ENCODE measurements around the gene MARCOL. TPM values are rescaled to one million over a fixed set of nuclear protein-coding genes. Genes with fewer than 3 reads are reported as not detected.

MARCOL gene
- total and polyA plus RNA-seq, 9 of the 15 experiments (the other 6 are each of a cell fraction or from before 2014, with no cell fraction given) = not detected

- no peak for ATAC-seq
- no peak for DNase-seq (ENCODE audit: extremely low read depth in 1 of 4, low spot score in 3 of 4)
- Histone ChIP-seq H3K79me2 (ENCODE audit: control insufficient read depth, insufficient read depth, low read length) (no peaks in the 10 kb centered on the region), H2AFZ (ENCODE audit: low read depth, low read length) (no peak overlapping the region), H3K36me3 (ENCODE audit: control insufficient read depth, insufficient read depth, low read length) (no peaks in the 10 kb centered on the region), H3K9me3 (replicated peaks; ENCODE audit: control insufficient read depth, insufficient read depth, low read depth, low read length) (no peaks in the 10 kb centered on the region), H3K9ac (ENCODE audit: insufficient read depth in 1 of 2, low read depth in 2 of 2, low read length in 2 of 2) (no peak overlapping the region), H3K4me2 (ENCODE audit: insufficient read depth, low read length) (no peak overlapping the region), H3K4me1 (replicated peaks in 1 of 2; ENCODE audit: control insufficient read depth in 2 of 2, insufficient read depth in 2 of 2, low read length in 2 of 2) (no peaks in the 10 kb centered on the region), H3K4me3 (no peak overlapping the region), H3K9me1 (ENCODE audit: control insufficient read depth, insufficient read depth, low read length) (no peaks in the 10 kb centered on the region), H3K27ac (ENCODE audit: extremely low read depth, low read depth, low read length) (no peak overlapping the region), H4K20me1 (replicated peaks; ENCODE audit: control insufficient read depth, insufficient read depth, low read length) (no peaks in the 10 kb centered on the region), H3K27me3 (ENCODE audit: control insufficient read depth in 2 of 2, insufficient read depth in 2 of 2, low read length in 2 of 2) (no peaks in the 10 kb centered on the region)
- ChIA-PET CTCF (ENCODE audit: low intra/inter-chr PET ratio) (no interaction called here), POLR2A (no interaction called here)
- intact Hi-C loops (cut with micrococcal nuclease) = no loop called here
- in situ Hi-C loops (cut with MboI) = no loop called here
- no TSS peak for BruUV-seq (replicated peaks)
- TF ChIP-seq ZNF212 (CRISPR knock-in tag; IDR thresholded peaks at IDR 0.05) = no peak
- no peak for TF ChIP-seq IRF9 (tag; IDR thresholded peaks at IDR 0.05)
- TF ChIP-seq ZNF79 (CRISPR knock-in tag; IDR thresholded peaks at IDR 0.05; ENCODE audit: low read depth) = no peak
- no peak for TF ChIP-seq HBP1 (CRISPR knock-in tag; IDR thresholded peaks at IDR 0.05)
- no peak for TF ChIP-seq TRIM28 (IDR thresholded peaks at IDR 0.05)
- TF ChIP-seq SAP30 (IDR thresholded peaks at IDR 0.05; ENCODE audit: borderline replicate concordance, insufficient read depth, low read depth, low read length, poor library complexity, severe bottlenecking) = no peak
- TF ChIP-seq MTA2 (IDR thresholded peaks at IDR 0.05; ENCODE audit: low read depth) = no peak
- TF ChIP-seq TEAD4 (IDR thresholded peaks at IDR 0.05; ENCODE audit: low read length) = no peak
- TF ChIP-seq TEAD4 (CRISPR knock-in tag; IDR thresholded peaks at IDR 0.05; ENCODE audit: borderline replicate concordance) = no peak
- no peak for FAIRE-seq
Observed at GRCh38 chr5:148208226-148208625, 30.1 kb upstream of the MARCOL start.
